ENCODE measurements around the gene ANKRD11.

GRCh38 chr16:89330177-89330856, 160.0 kb downstream of the ANKRD11 start:
- no peak for TF ChIP-seq CTCF (IDR thresholded peaks at IDR 0.05)
- no peak for TF ChIP-seq POLR2A (IDR thresholded peaks at IDR 0.05)
